NCI-H146 treated with DMSO at 0.1 percent for 48 hours (cell line): Measurements from ENCODE around the gene ZNHIT2.
"Not testable (repeated sequence)": the region's sequence is repeated elsewhere in the genome, so short reads cannot be mapped to it uniquely, and the experiment has no call there.

Experiments
- DNase-seq: peaks from one replicate; lab custom pipeline; 2025; ENCODE audit not compliant: unreplicated experiment; lab: John Stamatoyannopoulos, UW

Gene ZNHIT2

GRCh38 chr11:65121447-65121864 is 4.0 kb upstream of the ZNHIT2 start:
- no peak for DNase-seq

GRCh38 chr11:65120831-65121230 is 3.3 kb upstream of the ZNHIT2 start:
- no peak for DNase-seq

DNA sequence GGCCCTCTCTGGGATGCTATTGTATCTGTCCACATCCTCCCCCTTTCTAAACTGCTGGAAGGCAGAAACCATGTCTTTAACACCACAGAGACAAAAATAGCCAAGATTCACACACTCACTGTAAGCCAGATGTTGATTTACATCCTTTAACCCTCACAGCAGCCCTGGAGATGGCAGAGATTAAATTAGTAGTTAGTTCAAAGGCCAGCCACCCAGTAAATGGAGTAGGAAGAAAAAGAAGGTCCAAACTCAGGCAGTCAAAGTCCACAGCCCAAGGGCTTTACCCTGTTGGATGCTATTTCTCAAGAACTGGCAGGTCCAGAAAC is 2.1 kb upstream of the ZNHIT2 start:
- DNase-seq: no peak

DNA sequence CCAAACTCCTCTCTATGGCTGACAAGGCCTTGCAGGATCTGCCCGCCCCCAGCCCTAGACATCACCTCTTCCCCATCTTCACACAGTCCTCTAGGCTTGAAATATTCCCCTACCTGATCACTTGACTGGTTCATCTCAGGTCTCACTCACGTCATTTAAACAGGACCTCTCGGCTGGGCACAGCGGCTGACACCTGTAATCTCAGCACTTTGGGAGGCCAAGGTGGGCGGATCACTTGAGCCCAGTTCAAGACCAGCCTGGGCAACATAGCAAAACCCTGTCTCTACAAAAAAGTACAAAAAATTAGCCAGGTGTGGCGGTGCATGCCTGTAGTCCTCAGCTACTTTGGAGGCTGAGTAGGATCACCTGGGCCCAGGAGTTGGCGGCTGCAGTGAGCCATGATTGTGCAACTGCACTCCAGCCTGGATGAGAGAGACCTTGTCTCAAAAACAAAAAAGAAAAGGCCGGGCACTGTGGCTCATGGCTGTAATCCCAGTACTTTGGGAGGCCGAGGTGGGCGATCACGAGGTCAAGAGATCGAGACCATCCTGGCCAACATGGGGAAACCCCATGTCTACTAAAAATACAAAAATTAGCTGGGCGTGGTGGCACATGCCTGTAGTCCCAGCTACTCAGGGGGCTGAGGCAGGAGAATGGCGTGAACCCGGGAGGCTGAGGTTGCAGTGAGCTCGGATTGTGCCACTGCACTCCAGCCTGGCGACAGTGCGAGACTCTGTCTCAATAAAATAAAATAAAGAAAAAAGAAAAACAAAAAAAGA is 1.6 kb upstream of the ZNHIT2 start:
- not testable (repeated sequence) for DNase-seq

- DNase-seq: no peak
Observed at GRCh38 chr11:65118097-65118837, 766 bp upstream of the ZNHIT2 start.

DNA sequence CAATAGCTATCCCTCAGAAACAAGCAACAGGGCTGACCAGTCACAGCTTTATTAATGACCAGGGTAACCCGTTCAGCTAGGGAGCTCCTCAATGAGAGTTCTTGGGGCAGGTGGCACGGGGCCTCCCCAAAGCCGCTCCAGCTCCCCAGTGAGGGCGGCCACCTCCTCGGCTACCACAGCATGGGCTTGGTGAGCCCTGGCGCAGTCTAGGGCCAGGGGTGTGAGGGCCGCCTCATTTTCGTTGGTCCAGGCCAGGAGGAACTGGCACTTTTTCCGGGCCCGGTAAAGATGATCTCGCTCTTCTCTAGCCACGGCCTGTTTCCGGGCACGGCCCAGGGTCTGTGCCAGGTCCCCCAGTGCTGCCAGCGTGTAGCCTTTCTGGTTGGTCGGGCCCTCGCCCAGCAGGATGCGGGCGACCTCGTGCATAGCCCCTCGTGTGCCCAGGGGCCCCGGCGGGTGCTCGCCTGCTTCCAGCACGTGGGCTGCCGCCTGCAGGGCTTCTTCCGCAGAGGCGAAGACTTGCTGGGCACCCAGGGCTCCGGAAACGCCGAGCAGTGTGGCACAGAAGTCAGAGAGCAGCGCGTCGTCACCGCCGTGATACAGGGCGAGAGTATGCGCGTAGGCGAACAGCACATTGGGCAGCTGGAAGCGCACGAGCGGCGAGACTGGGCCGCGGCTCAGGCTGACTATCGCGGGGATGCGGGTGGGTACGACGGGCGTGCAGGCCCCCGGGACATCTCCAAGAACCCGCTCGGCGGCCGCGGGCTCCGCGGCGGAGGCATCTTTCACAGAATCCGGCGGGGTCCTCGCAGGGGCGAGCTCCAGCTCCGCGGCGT is 913 bp downstream of the ZNHIT2 start:
- peak; percentile 27 for DNase-seq

DNA sequence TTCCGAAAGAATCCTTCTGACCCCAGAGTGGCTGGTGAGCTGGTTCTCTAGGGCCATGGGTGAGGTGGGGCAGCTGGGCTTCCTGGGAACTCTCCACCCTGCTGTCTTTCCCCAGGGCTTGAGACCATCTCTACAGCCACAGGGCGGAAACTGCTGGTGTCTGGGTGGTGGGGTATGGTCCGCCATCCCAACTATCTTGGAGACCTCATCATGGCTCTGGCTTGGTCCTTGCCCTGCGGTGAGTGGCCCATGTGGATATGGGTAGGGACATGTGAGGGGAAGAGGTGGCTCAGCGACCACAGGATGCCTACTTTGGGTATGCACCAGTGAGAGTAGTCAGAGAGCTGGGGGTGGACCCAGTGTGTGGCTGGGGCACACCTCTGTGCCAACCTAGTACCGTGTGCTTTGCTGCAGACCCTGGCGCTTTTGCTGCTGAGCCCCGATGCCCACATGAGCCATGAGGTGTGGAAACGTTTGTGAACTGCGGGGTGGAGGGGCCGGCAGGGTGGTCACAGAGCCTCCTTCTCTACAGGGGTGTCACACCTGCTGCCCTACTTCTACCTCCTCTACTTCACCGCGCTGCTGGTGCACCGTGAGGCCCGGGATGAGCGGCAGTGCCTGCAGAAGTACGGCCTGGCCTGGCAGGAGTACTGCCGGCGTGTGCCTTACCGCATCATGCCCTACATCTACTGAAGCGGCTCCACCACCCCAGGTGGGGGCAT is 2.0 kb downstream of the ZNHIT2 start:
- no peak for DNase-seq

- DNase-seq: no peak
Observed at GRCh38 chr11:65114538-65115171, 2.8 kb downstream of the ZNHIT2 start.

DNA sequence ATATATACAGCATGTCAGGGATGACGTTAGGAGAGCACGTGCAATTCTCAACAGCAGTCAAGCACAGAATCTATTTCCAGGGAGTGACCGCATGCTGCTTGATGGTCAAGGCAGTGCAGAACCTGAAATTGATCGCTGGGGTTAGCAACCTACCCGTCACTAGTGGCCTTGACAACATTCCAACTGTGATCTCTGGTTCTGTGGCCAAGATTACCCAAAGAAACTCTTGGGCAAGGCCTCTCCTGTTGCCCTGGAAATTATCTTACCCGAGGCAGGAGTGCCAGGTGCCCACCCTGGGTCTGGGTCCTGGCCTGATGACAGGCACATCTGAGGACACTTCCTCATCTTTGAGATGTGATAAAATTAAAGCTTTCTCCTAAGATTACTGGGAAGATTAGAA is 3.7 kb downstream of the ZNHIT2 start:
- no peak for DNase-seq

GRCh38 chr11:65113361-65113756 is 4.1 kb downstream of the ZNHIT2 start:
- no peak for DNase-seq

DNA sequence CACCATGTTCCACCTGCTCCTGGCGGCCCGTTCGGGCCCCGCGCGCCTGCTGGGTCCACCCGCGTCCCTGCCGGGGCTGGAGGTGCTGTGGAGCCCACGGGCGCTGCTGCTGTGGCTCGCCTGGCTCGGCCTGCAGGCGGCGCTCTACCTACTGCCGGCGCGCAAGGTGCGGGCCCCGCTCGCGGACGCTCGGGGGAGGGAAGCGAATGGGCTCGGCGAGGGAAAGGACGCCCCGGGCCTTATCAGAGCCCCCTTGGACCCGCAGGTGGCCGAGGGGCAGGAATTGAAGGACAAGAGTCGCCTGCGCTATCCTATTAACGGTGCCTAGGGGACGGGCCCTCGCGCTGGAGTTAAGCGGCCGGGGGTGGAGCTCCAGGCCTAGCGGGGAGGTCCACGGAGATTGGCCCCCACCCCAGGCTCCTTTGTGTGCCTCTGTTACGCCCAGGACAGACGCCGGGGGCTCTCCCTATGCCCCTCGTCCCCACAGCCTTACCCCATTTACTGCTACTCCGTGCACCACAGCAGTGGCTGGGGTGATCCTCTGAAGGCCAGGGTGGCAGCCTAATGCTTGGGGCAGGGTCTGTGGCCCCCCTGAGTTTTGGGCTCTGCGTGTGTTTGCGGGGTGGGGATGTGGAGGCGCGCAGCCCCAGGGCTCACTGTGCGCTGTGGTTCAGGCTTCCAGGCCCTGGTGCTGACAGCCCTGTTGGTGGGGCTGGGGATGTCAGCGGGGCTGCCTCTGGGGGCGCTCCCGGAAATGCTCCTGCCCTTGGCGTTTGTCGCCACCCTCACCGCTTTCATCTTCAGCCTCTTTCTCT is 4.7 kb downstream of the ZNHIT2 start:
- DNase-seq: peak; percentile 57

DNA sequence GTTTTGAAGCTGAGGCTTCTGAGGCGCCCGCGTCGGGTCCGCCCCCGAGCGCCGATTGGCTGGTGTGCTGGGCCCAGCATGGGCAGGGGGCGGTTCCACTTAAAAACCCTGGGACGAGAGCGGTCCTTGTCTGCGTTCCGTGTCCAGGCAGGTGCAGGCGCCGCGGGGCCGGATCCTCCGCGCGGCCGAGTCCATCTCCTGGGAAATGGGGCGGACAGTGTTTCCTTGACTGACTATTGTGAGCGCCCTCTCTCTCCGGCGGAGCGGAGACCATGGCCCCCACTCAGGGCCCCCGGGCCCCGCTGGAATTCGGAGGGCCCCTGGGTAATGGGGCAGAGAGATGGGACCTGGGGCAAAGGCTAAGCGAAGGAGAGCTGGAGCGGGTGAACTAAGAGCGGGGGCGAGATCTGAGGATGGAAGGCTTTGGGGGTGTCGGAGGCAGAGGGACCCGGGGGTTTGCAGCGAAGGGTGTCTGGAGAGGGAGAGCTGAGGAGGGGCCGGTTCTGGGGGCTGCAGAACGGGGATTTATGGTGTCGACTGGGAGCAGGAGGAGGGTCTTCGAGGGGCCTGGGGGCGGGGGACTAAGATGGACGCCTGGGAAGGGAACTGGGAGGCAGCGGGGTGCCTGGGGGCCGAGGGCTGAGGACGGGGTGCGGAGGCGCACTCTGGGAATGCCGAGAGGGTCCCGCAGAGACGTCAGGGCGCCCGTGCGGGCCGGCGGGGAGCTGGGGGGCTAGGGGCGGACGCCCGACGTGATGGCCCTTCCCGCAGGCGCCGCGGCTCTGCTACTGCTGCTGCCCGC is 5.6 kb downstream of the ZNHIT2 start, which contains the start of gene TM7SF2:
Gene TM7SF2, plus strand, starts transcription at position 129 of the 802 bp plus-strand sequence. Its CDS starts 144 bp downstream, at position 273.
- DNase-seq: peak; percentile 91

DNA sequence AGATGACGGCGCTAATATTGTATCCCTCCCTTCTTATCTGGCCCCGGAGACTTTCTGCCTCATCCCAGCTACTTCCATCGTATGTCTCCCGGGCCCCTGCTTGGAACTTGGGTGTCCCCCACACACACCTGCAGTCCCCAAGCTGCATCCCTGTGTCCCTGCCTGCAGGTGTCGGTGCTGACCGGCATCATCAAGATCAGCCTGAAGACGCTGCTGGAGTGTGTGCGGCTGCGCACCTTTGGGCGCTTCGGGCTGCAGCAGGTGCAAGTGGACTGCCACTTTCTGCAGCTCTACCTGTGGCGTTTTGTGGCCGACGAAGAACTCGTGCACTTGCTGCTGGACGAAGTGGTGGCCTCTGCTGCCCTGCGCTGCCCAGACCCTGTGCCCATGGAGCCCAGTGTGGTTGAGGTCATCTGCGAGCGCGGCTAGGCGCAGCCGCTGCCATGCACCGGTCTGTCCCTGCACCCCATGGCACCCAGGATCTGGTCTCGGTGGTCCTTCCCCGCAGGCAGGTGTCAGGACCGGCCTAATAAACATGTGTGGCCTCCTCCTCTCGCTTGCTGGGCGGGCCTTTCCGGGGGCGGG is 6.2 kb downstream of the ZNHIT2 start:
- DNase-seq: no peak

- peak; percentile 70 for DNase-seq
Observed at GRCh38 chr11:65110354-65110861, 7.1 kb downstream of the ZNHIT2 start.

- DNase-seq: no peak
Observed at GRCh38 chr11:65109231-65110198, 8.0 kb downstream of the ZNHIT2 start.

GRCh38 chr11:65108469-65109123 is 8.9 kb downstream of the ZNHIT2 start:
- DNase-seq: no peak
